ENCODE data around the gene NDEL1.
A peak's percentile ranks its signal among the peaks of the same experiment; 100 is the strongest.

Gene NDEL1

DNA sequence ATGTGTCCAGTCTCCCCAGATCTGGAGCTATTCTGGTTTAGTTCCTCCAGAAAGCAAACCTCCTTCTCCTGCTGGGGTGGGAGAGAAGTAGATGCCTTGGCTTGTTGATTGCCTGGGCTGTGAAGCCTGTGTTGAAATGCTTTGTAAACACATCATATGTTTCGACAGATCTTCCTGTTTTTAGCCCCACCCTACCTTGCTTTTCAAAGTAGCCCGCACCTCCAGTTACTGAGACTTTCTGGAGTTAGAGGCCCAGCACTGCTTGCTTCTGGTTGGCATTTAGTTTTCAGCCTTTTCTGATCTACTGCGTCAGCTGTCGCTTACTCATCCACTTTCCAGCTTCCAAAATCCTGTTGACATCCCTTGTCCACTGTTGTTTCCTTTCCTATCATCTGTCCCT lies 17.9 kb upstream of the NDEL1 start:
- no peak for DNase-seq (ENCODE audit: low spot score)

DNA sequence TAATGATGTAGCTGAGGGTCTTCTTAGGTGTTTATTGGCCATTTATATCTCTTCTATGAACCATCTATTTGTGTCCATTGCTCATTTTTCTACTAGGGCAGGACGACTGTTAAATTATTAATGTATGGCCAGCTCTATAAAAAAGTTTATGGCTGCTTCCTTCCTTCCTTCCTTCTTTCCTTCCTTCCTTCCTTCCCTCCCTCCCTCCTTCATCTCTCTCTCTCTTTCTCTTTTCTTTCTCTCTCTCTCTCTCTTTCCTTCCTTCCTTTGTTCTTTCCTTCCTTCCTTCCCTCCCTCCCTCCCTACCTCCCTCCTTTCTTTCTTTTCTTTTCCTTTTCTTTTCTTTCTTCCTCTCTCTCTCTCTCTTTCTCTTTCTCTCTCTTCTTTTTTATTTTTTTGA lies 17.2 kb upstream of the NDEL1 start:
- DNase-seq (ENCODE audit: low spot score), result no peak

DNA sequence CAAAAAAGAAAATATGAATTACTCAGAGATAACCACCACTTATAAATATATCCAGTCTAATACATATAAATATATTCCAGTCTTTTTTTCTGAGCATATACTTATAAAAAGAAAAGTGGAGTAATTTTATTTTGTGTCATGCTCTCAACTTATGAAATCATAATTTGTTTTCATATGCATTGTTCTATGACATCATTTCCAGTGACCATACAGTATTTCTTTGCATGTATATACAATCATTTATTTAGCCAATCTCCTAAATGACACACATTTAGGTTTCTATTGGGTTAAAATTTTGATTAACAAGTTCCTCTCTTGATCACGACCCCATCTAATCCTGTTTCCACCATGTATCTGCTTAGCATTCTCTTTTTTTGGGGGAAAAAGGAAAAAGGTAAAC lies 16.4 kb upstream of the NDEL1 start:
- no peak for DNase-seq (ENCODE audit: low spot score)

DNA sequence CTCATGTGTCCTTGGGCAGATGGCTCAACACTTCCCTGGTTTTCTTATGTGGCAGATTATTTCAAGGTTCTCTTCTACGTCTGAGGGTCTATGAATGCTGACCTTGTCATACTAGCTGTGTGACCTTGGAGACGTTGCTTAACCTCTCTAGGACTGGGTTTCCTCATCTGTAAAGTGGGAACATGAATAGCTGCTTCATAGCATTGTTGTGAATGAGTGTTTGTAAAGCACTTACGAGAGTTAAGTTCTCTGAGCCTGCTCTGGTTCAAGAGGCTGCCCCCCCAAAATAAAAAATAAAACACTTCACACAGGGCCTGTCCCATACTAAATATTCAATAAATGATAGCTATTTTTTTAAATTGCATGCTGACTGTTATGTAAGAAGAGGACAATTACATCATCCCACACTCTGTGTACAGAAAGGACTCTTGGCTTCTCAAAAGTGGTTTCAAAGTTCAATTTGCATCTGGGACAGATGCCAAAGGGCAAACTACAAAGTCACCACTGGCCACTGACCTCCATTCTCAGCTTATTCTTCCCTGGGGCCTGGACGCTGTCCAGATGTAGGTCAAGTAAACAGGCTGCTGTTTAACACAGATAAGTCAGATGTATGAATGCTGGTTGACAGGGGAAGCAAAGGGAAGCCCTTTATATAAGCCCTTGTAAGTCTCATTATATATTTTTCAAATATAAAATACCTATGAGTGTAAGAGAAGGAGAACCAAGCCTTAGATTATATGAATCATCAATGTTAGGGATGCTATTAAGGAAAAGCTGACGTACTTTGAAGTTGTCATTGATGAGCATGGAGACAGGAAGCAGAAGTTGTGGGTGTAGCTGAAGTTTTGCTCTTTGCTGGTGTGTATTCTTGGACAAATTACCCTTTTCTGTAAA lies 15.4 kb upstream of the NDEL1 start:
- peak; percentile 35 for DNase-seq (ENCODE audit: low spot score)

DNA sequence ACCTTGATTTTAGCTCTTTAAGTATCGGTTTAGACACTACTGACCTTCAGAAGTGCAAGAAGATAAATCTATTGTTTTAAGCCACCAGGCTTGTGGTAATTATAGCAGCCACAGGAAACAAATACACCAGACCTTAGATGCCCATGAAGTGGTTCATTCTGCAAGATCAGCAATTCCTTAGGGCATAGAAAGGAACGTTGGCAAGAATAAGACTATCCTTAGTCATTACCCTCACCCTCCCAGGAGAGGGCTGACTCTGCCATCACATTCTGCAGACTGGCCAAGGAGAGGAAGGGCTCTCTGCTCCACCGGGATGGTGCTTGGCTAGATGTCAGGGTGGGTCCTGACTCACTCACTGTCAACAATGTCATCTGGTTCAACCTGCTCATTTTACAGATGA lies 14.1 kb upstream of the NDEL1 start:
- DNase-seq (ENCODE audit: low spot score), result no peak

DNA sequence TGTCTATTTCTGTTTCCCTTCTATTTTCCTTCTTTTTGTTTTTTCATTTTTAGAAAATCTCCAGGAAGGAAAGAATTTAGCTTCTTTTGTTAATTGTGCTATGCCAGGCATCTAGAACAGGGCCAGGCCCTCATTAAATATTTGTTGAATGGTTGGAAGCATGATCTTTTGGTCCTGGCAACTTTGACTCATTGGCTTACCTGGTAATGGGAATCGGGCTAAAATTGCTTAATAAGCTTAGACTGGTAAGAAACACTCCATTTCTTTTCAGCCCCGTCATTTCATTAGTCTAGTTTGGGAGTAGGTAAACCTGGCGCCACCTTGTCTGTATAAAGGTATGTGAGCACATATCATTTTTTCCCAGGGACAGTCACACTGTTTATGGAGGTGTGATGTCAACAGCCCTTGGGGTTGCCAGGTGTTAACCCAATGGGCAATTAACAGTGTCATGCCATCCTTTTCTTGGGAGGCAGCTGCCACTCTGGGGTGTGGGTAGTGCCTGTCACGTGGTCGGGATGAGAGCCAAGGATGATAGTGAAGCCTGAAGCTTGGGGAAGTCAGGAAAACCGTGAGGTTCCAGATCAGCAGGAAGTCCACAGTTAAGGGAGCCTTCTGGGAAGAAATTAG lies 9.5 kb upstream of the NDEL1 start:
- no peak for DNase-seq (ENCODE audit: low spot score)

DNA sequence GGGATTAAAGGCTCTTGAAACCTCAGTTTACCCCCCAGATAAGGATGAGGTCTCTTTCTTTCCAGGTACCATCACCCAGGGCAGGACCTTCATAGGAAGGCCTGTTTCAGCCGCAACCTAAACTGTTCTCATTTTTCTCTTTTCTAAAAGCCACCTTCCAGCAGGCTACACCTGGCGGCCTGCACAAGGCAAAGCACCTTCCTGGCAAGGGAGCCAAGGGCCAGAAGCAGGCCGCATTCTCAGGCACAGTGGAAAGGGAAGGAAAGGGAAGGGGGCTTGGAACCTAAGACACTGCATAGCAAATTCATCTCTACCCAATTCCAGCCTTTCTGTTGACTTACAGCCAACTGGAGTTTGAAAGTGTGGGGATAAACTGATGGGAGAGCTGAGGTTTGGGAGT lies 8.9 kb upstream of the NDEL1 start:
- DNase-seq (ENCODE audit: low spot score), result no peak

DNA sequence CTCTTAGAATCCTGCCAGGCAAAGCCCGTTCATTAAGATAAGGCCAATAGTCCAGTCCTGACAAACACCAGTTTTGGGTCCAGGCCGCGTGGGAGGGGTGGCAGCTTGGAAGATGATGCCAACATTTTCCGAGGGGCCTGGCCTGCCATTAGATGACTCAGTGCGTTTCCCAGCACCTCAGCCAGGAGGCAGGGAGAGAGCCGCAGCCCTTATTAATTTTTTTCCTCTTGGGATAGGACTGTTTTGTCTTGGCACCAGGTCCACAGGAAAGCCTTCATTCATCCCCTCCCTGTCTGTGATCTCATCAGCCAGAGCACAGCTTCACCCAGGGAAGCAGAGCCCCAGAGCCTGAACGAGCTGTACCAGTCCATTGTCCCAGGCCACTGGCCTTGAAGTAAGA lies 4.7 kb upstream of the NDEL1 start:
- DNase-seq (ENCODE audit: low spot score), result peak; percentile 59

DNA sequence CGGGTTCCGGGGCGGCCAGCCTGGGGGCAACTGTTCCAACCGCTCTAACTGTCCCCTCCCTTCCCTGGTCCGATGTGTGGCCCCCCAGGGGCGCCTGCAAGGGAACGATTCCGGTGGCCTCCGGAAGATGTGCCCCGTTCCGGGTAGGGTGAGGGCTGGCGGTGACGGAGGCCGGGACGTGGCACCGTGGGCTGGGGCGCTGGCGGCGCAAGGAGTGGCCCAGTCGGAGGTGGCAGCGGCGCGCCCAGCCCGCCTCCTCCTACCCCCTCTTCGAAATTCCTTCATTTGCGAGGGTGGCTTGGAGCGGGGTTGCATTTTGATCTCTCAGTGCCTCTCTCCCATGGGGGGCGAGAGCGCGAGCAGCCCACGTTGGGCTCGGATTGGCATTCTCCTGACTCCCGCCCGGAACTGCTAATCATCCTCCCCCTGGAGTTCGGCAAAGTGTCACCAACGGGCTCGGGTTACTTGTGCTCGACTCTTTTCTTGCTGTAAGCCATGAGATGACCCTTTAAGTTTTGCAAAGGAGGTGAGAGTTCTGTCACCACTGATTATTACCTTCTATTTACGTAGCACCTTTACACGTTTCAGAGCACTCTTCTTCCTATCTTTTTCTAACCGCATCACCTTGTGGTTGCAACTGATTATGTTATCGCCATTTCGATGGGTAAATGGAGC lies 622 bp downstream of the NDEL1 start:
- peak; percentile 63 for DNase-seq (ENCODE audit: low spot score)

DNA sequence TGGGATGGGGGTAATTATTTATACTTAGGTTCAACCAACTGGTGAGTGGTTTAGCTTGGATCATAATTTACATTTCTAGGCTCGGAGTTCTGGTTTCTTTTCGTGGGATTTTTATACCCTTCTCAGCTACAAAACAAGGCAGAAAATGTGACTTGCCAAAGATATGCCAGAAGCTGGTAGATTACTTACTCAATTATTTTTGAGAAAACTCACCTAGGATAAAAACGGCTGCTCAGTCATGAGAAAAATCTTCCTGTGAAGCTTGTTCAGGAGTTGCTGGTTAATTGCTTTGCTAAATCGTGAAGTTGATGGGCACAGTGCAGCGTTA lies 1.1 kb downstream of the NDEL1 start:
- DNase-seq (ENCODE audit: low spot score), result no peak

DNA sequence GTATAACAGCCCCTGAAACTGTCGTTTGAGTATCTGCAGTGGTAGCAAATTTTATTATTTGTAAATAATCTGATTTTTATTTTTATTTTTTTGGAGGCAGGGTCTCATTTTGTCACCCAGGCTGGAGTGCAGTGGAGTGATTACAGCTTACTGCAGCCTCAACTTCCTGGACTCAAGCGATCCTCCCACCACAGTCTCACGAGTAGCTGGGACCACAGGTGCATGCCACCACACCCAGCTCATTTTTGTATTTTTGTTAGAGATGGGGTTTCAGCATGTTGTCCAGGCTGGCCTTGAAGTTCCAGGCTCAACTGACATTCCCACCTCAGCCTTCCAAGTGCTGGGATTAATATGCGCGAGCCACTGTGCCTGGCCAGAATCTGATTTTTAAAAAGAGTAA lies 2.8 kb downstream of the NDEL1 start:
- DNase-seq (ENCODE audit: low spot score), result no peak

DNA sequence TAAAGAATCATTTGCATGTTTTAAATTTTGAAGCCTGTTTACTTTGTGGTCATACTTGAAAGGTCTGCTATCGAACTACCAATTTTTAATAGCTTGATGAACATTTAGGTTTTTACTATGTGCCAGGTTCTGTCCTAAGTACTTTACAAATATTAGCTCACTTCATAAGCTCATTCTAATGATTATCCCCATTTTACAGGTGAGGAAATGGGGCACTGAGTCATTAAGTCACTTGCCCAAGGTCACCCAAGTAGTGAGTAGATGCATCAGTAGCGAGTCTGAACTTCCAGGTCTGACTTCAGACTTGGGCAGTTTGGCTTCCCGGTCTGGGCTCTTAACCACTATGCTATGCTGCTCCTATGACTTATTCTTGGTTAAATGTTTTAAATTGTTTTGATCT lies 4.0 kb downstream of the NDEL1 start:
- DNase-seq (ENCODE audit: low spot score), result no peak

DNA sequence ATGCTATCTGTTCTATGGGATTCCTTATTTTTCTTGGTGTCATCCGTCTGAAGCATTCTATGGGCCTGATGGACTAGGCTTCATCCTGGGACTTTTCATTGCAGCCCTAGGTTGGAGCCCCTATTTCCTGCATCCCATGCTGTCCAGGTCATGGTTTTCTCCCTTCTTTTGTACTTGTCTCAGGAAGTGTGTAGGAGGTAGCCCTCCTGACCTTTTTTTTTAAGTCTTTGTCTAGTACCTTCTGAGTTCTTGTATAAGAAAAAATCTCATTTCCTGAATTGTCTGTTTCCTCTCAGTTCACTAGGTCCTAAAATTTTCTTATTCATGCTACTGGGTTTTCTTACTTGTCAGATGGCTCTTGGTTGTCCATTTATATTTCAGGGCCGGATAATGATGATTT lies 6.0 kb downstream of the NDEL1 start:
- DNase-seq (ENCODE audit: low spot score), result no peak

DNA sequence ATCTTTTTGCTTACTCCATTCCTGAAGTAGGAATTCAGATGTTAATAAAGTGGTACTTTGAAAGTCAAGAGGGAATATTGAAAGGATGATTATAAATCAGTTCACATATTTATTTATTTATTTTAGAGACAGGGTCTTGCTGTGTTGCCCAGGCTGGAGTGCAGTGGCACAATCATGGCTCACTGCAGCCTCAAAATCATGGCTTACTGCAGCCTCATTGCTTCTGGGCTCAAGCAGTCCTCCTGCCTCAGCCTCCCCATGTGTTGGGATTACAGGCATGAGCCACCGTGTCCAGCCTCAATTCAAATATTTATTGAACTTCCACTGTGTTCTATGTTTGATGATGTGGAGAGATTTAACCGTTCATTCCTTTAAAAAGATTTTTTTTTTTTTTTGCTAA lies 6.6 kb downstream of the NDEL1 start:
- no peak for DNase-seq (ENCODE audit: low spot score)

DNA sequence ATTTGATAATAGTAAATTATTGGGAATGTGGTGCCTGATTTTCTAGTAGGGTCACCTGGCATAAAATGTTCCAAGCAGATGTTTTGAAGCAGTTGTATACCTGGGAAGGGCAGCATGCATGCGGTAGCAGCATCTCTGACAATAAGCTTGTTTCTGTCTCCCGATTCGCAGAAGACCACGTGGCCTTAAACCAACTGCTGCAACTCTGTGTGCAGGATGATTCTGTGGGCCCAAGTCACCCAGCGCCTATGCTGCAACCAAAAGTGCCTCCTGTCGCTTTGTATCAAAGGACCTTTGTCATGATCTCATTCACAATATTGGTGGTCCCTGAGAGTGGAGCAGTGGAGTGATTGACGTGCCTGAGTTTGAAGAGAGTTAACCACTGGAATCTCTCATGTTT lies 8.1 kb downstream of the NDEL1 start:
- DNase-seq (ENCODE audit: low spot score), result no peak

DNA sequence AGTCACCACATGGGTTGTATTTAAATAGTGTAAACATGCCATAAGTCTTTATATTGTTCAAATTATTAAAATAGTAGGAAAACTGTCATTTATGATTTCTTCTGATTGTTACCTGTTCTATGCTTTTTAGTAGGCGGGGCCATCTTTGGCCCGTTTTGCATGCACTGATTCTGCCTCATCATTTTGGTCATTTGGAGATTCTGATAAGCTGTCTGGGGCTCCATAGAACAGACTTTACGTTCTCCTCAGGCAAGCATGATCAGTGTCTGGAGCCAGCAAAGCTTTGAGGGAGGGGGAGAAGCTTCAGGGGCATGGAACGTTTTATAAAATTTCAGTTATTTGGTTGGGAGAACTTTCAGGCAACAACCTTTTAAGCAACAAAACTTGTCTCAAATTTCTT lies 8.8 kb downstream of the NDEL1 start:
- DNase-seq (ENCODE audit: low spot score), result no peak

DNA sequence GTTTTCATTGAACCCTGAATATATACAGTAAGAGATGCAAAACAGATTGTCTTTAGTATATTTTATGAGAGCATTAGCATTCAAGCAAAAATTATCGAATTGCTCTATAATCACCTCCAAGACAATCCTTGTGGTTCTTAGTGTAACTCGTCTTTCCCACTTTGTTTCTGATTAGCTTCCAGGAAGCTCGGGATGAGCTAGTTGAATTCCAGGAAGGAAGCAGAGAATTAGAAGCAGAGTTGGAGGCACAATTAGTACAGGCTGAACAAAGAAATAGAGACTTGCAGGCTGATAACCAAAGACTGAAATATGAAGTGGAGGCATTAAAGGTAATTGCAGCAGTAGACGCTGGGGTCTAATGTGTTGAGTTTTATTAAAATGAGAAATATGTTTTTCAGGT lies 9.9 kb downstream of the NDEL1 start:
- no peak for DNase-seq (ENCODE audit: low spot score)

DNA sequence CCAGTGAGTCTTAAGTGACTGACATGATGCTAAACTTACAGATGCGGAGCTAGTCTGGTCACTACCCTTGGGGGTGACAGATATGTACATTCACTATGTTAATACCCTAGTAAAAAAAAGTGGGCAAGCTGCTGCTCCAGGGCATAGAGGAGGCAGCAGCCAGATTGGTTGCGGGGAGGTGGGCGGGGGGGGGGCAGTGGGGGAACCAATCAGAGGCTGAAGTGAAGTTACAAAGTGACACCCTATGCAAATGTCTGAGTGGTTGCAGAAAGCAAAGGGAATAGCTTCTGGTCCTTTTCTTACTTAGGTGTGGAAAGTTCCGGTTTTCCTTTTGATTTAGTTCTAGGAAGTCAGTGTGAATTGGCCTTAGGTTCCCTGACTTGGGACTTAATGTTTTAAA lies 12.1 kb downstream of the NDEL1 start:
- DNase-seq (ENCODE audit: low spot score), result no peak

DNA sequence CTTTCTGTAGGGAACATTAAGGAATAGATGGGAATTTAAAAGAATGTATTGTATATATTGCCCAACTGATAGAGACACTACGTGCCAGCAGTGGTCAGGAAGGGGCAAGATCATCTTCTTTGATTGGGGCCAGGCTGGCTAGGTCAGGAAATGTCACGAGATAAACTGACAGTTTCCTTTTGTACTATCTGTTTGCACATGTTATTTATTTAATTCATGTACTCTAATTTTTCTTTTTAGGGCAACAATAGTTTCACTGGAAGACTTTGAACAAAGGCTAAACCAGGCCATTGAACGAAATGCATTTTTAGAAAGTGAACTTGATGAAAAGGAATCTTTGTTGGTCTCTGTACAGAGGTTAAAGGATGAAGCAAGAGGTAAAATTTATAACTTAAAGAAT lies 12.6 kb downstream of the NDEL1 start:
- DNase-seq (ENCODE audit: low spot score), result no peak

DNA sequence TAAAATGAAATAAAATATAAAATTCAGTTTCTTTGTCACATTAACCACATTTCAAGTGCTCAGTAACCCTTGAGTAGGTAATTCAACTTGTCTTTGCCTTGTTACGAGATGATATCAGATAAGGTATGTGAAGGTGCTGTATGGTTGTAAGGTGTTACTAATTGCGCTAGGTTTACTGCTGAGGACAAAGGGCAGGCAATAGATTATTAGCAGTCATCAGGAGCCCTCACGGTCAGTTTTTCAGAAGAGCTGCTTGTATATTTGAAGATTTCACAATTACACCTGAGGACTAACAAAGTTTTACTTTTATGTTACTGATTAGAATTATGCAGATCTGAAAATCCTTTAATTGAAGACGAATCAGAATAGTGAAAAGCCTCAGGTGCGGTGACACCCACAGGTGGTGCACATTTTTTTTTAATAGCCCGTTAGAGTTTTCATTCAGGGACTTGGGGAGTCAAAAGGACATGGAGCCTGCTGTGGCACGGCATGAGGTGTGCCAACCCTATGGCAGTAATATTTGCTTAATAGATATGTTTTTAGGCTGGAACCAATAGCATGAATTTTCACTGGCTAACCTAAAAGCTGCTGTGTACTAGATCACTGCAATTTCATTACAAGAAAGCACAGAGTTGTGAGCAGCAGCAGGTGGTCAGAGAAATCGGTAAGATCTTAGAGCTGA lies 16.4 kb downstream of the NDEL1 start:
- no peak for DNase-seq (ENCODE audit: low spot score)

DNA sequence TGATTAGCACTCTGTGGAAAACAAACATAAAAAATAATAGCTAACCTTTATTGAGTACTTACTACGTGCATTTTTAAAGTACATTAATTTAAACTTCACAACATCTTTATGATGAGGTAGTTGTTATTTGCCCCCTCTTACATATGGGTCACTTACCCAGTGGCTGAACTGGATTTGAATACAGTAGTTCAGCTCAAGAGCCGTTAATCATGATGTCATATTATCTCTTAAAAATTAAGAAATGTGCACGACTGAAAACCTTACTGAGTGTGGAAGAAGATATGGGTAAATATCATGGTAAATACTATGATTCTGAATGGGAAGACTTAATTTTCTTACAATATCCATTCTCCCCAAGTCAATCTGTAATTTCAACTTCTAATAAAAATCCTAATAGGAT lies 17.6 kb downstream of the NDEL1 start:
- DNase-seq (ENCODE audit: low spot score), result no peak

DNA sequence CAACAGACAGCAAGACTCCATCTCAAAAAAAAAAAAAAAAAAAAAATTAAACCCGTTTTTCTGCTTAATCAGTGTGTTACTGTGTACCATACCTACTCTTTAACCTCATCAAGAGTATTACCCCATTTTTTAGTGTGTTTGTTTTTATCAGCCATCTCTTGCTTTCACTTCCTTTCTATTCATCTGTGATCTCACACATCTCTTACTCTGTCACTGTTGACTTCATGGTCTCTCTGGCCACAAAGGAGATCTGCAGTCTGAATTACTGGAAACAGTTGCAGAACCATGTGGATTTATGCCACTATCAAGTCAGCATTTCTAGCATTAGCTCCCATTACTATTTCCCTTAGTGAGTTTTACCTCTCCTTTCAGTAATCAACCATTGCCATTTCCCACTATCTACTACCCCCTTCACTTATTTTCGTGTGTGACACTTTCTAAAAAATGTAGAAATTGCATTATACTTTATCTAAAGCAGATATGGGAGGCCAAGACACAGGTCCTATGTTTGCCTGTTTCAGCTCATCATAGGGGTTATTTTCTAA lies 20.1 kb downstream of the NDEL1 start:
- DNase-seq (ENCODE audit: low spot score), result no peak

DNA sequence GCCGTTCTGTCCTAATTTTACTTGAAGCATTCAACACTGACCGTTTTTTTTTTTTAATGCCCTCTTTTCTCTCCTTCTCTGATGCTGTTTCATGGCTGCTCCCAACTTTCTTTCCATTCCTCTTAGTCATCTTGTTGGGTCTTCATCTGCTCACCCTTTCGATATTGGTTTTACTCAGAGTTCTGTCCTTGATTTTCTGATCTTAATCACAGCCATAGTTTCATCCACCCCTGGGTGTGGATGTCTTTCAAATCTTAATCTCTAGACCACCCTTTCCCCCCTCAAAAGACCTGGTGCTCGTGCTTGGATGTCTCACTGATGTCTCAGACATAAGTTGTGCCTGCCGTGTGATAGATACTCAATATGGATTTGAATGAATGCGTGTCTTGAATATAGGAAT lies 22.4 kb downstream of the NDEL1 start:
- DNase-seq (ENCODE audit: low spot score), result no peak
